ENCODE measurements around the gene UQCC5.

GRCh38 chr3:52516509-52517195 lies 19.8 kb upstream of the UQCC5 start:
- TF ChIP-seq CTCF (IDR thresholded peaks at IDR 0.05; ENCODE audit: borderline replicate concordance, extremely low read depth, low read length, poor library complexity, severe bottlenecking): no peak
- TF ChIP-seq EZH2 (IDR thresholded peaks at IDR 0.05; ENCODE audit: borderline replicate concordance, low read depth, low read length, severe bottlenecking): no peak
